ENCODE data around the gene PRMT9.

Gene PRMT9

DNA sequence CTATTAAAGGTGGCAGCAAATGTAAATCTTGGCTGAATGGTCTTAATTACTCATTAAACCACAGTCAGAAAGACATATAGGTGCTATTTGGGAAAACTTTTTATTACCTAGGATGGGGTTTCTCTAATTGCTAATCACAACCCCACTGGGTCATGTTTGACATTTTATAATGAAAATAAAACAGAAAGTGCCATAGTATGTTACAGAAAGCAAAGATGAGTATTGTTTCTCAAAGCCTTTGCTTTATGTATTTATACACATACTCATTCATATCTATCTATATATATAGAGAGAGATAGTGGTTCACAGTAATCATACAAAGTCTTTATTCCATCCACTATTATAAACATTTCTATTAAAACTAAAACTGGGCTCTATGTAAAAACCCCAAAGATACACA, 48.6 kb downstream of the PRMT9 start:
- Histone ChIP-seq H3K36me3 (ENCODE audit: control insufficient read depth, insufficient read depth, low read length) (no peaks in the 10 kb centered on the region), H3K9me3 (ENCODE audit: control insufficient read depth, insufficient read depth, low read length) (no peaks in the 10 kb centered on the region), H3K4me1 (ENCODE audit: control insufficient read depth, insufficient read depth, low read length) (peaks cover 15% of the 10 kb centered on the region), H3K27me3 (ENCODE audit: control insufficient read depth, insufficient read depth, low read length) (no peaks in the 10 kb centered on the region), H3K4me3 (ENCODE audit: low read depth, low read length) (no peak overlapping the region), H3K9ac (ENCODE audit: low read depth, low read length) (no peak overlapping the region)

DNA sequence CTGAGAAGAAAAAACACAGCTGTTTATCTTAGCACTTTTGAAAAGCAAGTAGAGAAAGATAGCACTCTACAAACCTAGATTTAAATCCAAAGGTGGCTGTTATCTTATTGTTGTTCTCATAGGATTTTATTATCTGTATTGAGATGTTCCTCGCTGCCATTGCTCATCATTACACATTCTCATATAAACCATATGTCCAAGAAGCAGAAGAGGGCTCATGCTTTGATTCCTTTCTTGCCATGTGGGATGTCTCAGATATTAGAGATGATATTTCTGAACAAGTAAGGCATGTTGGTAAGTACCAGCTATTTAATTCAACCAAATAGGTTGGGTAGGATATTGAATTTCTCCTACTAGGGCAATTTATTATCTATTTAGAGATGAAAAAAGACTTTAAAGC, 50.3 kb downstream of the PRMT9 start:
- H3K27me3 ChIP-seq (ENCODE audit: control insufficient read depth, insufficient read depth, low read length) = no peaks in the 10 kb centered on the region
- H3K36me3 ChIP-seq (ENCODE audit: control insufficient read depth, insufficient read depth, low read length) = no peaks in the 10 kb centered on the region
- H3K4me1 ChIP-seq (ENCODE audit: control insufficient read depth, insufficient read depth, low read length) = peaks cover 8% of the 10 kb centered on the region
- no peak overlapping the region for H3K9ac ChIP-seq (ENCODE audit: low read depth, low read length)
- H3K4me3 ChIP-seq (ENCODE audit: low read depth, low read length) = no peak overlapping the region
- no peaks in the 10 kb centered on the region for H3K9me3 ChIP-seq (ENCODE audit: control insufficient read depth, insufficient read depth, low read length)

DNA sequence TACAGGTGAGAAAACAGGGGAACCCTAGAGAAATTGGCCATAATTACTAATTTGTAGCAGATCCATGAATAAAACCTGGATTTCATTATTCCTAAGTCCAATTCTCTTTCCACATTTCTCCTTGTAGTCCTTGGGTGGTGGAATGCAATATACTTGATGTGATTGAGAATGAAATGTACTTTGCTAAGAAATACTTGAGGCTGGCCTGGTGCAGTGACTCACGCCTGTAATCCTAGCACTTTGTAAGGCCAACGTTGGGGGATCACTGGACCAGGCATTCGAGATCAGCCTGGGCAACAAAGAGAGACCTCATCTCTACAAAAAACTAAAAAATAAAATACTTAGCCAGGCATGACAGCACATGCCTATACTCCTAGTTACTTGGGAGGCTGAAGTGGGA, 50.9 kb downstream of the PRMT9 start:
- peaks cover 12% of the 10 kb centered on the region for H3K4me1 ChIP-seq (ENCODE audit: control insufficient read depth, insufficient read depth, low read length)
- no peaks in the 10 kb centered on the region for H3K27me3 ChIP-seq (ENCODE audit: control insufficient read depth, insufficient read depth, low read length)
- H3K9ac ChIP-seq (ENCODE audit: low read depth, low read length) = no peak overlapping the region
- no peaks in the 10 kb centered on the region for H3K9me3 ChIP-seq (ENCODE audit: control insufficient read depth, insufficient read depth, low read length)
- H3K36me3 ChIP-seq (ENCODE audit: control insufficient read depth, insufficient read depth, low read length) = no peaks in the 10 kb centered on the region
- H3K4me3 ChIP-seq (ENCODE audit: low read depth, low read length) = no peak overlapping the region

DNA sequence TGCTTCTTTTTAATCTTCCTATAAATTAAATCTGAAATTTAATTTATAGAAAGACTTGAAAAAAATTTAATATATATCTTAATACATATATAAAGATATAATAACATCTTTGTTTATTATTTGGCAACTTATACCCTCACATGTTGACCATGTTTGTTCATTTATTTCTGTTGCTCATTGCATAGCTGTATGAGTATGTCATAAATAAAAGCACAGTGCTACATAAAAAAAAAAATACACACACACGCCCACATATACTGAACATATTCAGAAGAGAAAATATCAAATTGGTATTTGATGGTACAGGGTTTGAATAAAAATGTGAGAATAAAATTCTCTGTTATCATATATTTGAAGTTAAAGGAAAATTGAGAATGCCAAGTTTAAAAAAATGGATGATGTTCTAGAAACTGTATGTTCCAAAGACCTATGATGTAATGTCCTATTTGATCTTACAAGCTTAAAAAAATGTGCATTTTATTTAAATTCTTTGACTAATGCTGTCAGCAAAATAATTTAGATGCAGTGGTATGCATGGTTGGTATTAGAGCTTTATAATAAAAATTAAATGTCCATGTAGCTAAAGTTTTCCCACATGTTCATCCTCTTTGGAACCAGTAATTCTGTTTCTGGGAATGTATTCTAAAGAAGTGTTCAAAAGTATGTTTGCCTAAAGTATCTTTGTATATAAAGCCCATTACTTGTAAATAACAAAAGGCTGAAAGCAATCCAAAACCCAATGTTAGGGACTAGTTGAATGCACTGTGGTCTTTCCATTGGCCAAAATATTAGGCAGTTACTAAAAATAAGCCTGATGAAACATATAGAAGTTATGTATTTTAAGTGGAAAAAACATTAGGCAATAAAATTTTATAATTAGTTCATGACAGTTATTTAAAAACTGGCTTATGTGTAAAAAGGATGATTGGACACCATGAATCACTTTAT, 53.9 kb downstream of the PRMT9 start:
- no peak overlapping the region for H3K4me3 ChIP-seq (ENCODE audit: low read depth, low read length)
- H3K36me3 ChIP-seq (ENCODE audit: control insufficient read depth, insufficient read depth, low read length) = peaks cover 4% of the 10 kb centered on the region
- H3K9me3 ChIP-seq (ENCODE audit: control insufficient read depth, insufficient read depth, low read length) = no peaks in the 10 kb centered on the region
- no peaks in the 10 kb centered on the region for H3K27me3 ChIP-seq (ENCODE audit: control insufficient read depth, insufficient read depth, low read length)
- H3K9ac ChIP-seq (ENCODE audit: low read depth, low read length) = no peak overlapping the region
- H3K4me1 ChIP-seq (ENCODE audit: control insufficient read depth, insufficient read depth, low read length) = peaks cover 13% of the 10 kb centered on the region

DNA sequence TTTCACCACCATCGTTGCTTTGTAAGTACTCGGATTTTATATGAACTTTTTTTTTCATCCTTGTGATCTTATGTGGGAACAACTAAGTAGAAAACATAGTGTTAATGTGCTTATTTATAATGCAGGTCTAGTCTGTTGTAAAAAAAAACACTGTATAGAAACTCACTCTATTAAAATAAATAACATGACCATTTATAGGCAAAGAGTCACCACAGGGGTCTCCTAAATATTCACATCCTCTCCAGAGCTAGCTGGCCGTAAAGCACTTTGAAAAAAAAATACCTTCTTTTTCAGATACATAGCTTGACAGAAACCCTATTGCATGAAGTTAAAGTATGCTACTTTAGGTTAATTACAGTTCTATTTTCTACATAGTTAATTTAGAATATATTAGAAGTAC, 55.5 kb downstream of the PRMT9 start:
- Histone ChIP-seq H3K9ac (ENCODE audit: low read depth, low read length) (no peak overlapping the region), H3K27me3 (ENCODE audit: control insufficient read depth, insufficient read depth, low read length) (no peaks in the 10 kb centered on the region), H3K4me1 (ENCODE audit: control insufficient read depth, insufficient read depth, low read length) (peaks cover 13% of the 10 kb centered on the region), H3K4me3 (ENCODE audit: low read depth, low read length) (no peak overlapping the region), H3K36me3 (ENCODE audit: control insufficient read depth, insufficient read depth, low read length) (peaks cover 4% of the 10 kb centered on the region), H3K9me3 (ENCODE audit: control insufficient read depth, insufficient read depth, low read length) (no peaks in the 10 kb centered on the region)

DNA sequence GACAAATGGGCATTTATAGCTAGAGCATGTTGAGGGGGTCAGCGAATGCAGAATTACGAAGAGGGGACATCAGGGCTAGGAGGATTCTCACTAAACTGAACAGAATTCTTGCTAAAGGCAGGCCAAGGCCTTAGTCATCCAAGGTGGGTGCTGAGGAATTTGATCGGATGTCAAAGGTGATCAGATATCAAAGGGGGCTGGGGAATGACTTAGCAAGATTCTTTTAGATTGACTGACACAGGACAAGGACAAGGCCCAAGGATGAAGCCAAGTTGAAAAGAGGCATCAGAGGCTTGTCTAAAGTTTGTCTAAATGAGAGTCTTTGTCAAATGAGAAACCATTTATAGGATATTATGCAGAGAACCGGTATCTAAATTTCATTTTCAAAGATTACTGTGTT, 57.1 kb downstream of the PRMT9 start:
- Histone ChIP-seq H3K27me3 (ENCODE audit: control insufficient read depth, insufficient read depth, low read length) (no peaks in the 10 kb centered on the region), H3K4me3 (ENCODE audit: low read depth, low read length) (no peak overlapping the region), H3K4me1 (ENCODE audit: control insufficient read depth, insufficient read depth, low read length) (peaks cover 13% of the 10 kb centered on the region), H3K36me3 (ENCODE audit: control insufficient read depth, insufficient read depth, low read length) (peaks cover 4% of the 10 kb centered on the region), H3K9ac (ENCODE audit: low read depth, low read length) (peak overlapping the region; percentile 18), H3K9me3 (ENCODE audit: control insufficient read depth, insufficient read depth, low read length) (no peaks in the 10 kb centered on the region)

DNA sequence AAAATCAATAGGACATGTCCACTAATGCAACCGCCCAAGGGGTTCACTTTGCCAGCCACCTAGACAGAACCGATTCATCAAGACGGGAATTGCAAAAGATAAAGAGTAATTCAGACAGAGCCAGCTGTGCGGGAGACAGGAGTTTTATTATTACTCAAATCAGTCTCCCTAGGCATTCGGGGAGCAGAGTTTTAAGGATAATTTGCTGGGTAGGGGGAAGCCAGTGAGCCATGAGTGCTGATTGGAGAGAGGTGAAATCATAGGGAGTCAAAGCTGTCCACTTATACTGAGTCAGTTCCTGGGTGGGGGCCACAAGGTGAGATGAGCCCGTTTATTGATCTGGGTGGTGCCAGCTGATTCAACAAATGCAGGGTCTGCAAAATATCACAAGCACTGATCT, 58.2 kb downstream of the PRMT9 start:
- Histone ChIP-seq H3K9ac (ENCODE audit: low read depth, low read length) (no peak overlapping the region), H3K9me3 (ENCODE audit: control insufficient read depth, insufficient read depth, low read length) (no peaks in the 10 kb centered on the region), H3K4me3 (ENCODE audit: low read depth, low read length) (no peak overlapping the region), H3K36me3 (ENCODE audit: control insufficient read depth, insufficient read depth, low read length) (peaks cover 4% of the 10 kb centered on the region), H3K27me3 (ENCODE audit: control insufficient read depth, insufficient read depth, low read length) (no peaks in the 10 kb centered on the region), H3K4me1 (ENCODE audit: control insufficient read depth, insufficient read depth, low read length) (peaks cover 13% of the 10 kb centered on the region)

DNA sequence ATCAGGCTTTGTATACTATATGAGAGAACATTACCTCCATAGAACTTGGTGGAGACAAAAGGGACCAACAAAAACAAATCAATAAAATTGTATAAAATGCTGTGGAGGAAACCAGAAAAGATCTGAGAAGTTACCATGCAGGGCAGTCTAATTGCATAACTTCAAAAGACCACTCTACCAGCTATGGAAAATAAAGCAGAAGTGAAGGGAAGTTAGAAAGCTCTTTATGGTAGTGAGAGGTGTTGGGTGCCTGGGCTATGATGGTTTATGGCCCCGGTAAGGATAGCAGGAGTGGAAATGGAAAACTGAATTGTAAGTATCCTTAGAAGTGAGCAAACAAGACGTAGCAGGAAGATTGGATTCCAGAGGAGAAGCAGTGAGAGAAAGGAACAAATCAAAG, 63.6 kb downstream of the PRMT9 start:
- Histone ChIP-seq H3K36me3 (ENCODE audit: control insufficient read depth, insufficient read depth, low read length) (no peaks in the 10 kb centered on the region), H3K4me1 (ENCODE audit: control insufficient read depth, insufficient read depth, low read length) (no peaks in the 10 kb centered on the region), H3K9ac (ENCODE audit: low read depth, low read length) (no peak overlapping the region), H3K9me3 (ENCODE audit: control insufficient read depth, insufficient read depth, low read length) (no peaks in the 10 kb centered on the region), H3K27me3 (ENCODE audit: control insufficient read depth, insufficient read depth, low read length) (no peaks in the 10 kb centered on the region), H3K4me3 (ENCODE audit: low read depth, low read length) (no peak overlapping the region)

DNA sequence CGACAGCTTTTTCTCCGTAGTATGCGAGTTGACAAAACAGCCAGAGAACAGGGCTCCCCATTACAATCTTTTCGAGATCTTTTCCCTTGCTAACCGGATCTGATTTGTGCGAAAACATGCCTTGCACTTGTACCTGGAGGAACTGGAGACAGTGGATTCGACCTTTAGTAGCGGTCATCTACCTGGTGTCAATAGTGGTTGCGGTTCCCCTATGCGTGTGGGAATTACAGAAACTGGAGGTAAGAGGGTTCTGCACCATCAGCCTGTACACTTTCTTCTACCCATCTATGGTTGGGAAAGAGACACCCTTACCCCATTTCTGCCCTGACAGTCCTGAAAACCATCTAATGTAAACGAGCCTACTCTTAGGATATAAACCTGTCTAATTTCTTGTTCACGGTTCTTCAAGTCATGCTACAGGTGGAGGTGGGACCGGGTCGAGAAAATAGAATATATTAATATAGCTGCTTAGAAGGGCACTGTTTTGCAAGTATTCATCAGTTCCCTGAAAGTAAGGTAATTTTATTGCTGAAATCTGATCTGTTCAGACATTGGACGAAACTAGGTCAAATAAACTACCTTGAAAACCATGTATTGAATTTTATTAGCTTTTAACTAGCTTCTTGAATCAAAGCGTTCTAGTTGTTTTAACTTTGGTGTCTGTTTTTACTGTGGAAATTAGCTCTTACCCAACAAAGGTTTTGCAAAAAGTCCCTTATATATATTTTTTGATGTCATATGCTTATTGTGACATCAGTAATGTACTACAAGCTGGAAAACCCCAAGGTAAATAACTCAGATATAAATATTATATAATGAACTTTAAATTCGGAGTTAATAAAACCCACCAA, 65.9 kb downstream of the PRMT9 start:
- no peaks in the 10 kb centered on the region for H3K27me3 ChIP-seq (ENCODE audit: control insufficient read depth, insufficient read depth, low read length)
- H3K9me3 ChIP-seq (ENCODE audit: control insufficient read depth, insufficient read depth, low read length) = no peaks in the 10 kb centered on the region
- peak overlapping the region; percentile 89 for H3K9ac ChIP-seq (ENCODE audit: low read depth, low read length)
- no peaks in the 10 kb centered on the region for H3K4me1 ChIP-seq (ENCODE audit: control insufficient read depth, insufficient read depth, low read length)
- peak overlapping the region; percentile 98 for H3K4me3 ChIP-seq (ENCODE audit: low read depth, low read length)
- no peaks in the 10 kb centered on the region for H3K36me3 ChIP-seq (ENCODE audit: control insufficient read depth, insufficient read depth, low read length)

DNA sequence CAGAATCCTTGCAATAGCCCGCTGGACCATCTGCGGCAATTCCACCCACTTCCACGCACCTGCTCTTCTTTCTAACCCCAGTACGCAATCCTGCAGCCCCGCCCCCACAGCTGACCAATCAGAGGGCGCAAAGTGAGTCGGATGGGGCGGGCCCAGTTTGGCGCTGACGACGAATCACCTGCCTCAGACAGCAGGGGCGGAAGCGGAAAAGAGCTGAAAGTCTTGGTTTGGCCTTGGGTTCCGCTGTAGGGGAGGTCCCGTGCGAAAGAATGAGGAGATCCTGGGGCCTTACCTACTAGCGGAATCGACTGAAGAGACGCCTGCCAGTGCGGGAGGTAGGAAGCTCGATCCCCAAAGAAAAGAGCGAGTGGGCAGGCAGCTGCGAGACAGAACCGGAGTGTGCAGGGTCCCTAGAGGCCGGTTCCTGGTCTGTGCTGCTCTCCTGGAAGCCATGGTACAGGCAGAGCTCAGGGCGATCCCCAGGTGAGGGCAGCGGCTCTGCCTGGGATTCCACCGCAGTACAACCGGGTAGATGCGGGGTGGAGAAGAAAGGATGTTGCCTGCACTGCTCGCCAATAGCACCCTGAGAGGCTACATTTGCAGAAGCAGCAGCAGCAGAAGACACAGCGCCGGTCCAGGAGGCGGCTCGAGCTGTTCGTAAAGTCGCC, 66.7 kb downstream of the PRMT9 start, which contains the start of gene TMEM184C:
Gene TMEM184C (plus strand): TSS at position 225 of the 668 bp plus-strand sequence. CDS start 560 bp downstream, outside the sequence.
- peak within 1 kb of the TSS; percentile 98 for H3K4me3 ChIP-seq (ENCODE audit: low read depth, low read length)
- no peaks in the 10 kb centered on the region for H3K27me3 ChIP-seq (ENCODE audit: control insufficient read depth, insufficient read depth, low read length)
- peak within 1 kb of the TSS; percentile 89 for H3K9ac ChIP-seq (ENCODE audit: low read depth, low read length)
- H3K4me1 ChIP-seq (ENCODE audit: control insufficient read depth, insufficient read depth, low read length) = no peaks in the 10 kb centered on the region
- no peaks in the 10 kb centered on the region for H3K9me3 ChIP-seq (ENCODE audit: control insufficient read depth, insufficient read depth, low read length)
- H3K36me3 ChIP-seq (ENCODE audit: control insufficient read depth, insufficient read depth, low read length) = no peaks in the 10 kb centered on the region

DNA sequence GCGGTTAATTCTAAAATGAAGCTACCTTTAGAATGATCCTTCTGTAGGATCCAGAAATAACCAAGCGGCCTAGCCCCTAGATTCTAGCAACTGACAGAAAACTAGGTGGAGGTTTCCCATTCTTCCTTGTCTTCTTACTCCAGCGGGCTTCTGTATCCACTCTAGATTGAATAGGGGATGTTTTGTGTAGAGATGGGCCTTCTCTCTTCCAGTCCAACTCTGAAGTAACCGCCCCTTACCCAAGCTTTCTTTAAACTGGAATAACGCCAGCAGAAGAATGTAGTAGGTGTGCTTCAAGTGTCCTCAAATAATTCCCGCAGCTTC, 67.2 kb downstream of the PRMT9 start:
- H3K9ac ChIP-seq (ENCODE audit: low read depth, low read length) = peak overlapping the region; percentile 49
- no peaks in the 10 kb centered on the region for H3K9me3 ChIP-seq (ENCODE audit: control insufficient read depth, insufficient read depth, low read length)
- no peaks in the 10 kb centered on the region for H3K36me3 ChIP-seq (ENCODE audit: control insufficient read depth, insufficient read depth, low read length)
- H3K4me3 ChIP-seq (ENCODE audit: low read depth, low read length) = peak overlapping the region; percentile 98
- H3K27me3 ChIP-seq (ENCODE audit: control insufficient read depth, insufficient read depth, low read length) = no peaks in the 10 kb centered on the region
- no peaks in the 10 kb centered on the region for H3K4me1 ChIP-seq (ENCODE audit: control insufficient read depth, insufficient read depth, low read length)
